ENCODE results near the gene CIB2. TPM values are rescaled to one million over a fixed set of nuclear protein-coding genes. Genes with fewer than 3 reads are reported as not detected.

Gene CIB2
- total and polyA plus RNA-seq, 4 donors = 18.2 to 81.4 (median 46.5) TPM

- DNase-seq (ENCODE audit: low read depth in 4 of 6, low spot score in 6 of 6) = no peak
- no peak overlapping the region for H3K4me3 ChIP-seq (ENCODE audit: low read depth, low read length)
- no peaks in the 10 kb centered on the region for H3K36me3 ChIP-seq (ENCODE audit: control insufficient read depth, insufficient read depth, low read length)
- peak overlapping the region; percentile 57 for H3K27ac ChIP-seq (ENCODE audit: low read depth, low read length)
- no peaks in the 10 kb centered on the region for H3K9me3 ChIP-seq (ENCODE audit: control insufficient read depth, insufficient read depth, low read length)
- peaks cover 38% of the 10 kb centered on the region for H3K4me1 ChIP-seq (ENCODE audit: control insufficient read depth, insufficient read depth, low read length)
- no peaks in the 10 kb centered on the region for H3K27me3 ChIP-seq (ENCODE audit: control insufficient read depth, insufficient read depth, low read length)
Measured at GRCh38 chr15:78063217-78063616, 68.0 kb downstream of the CIB2 start.

- peak in 2 of 6 donors; percentile 44 to 50 for DNase-seq (ENCODE audit: low read depth in 4 of 6, low spot score in 6 of 6)
- H3K36me3 ChIP-seq (ENCODE audit: control insufficient read depth, insufficient read depth, low read length) = no peaks in the 10 kb centered on the region
- H3K4me1 ChIP-seq (ENCODE audit: control insufficient read depth, insufficient read depth, low read length) = peaks cover 35% of the 10 kb centered on the region
- no peaks in the 10 kb centered on the region for H3K9me3 ChIP-seq (ENCODE audit: control insufficient read depth, insufficient read depth, low read length)
- WGBS (ENCODE audit: insufficient coverage) = 15% methylated on average over 3 of the region's 6 CpGs
- peak overlapping the region; percentile 21 for H3K4me3 ChIP-seq (ENCODE audit: low read depth, low read length)
- peak overlapping the region; percentile 79 for H3K27ac ChIP-seq (ENCODE audit: low read depth, low read length)
- H3K27me3 ChIP-seq (ENCODE audit: control insufficient read depth, insufficient read depth, low read length) = no peaks in the 10 kb centered on the region
Measured at GRCh38 chr15:78061963-78062427, 69.2 kb downstream of the CIB2 start.

- Histone ChIP-seq H3K4me1 (ENCODE audit: control insufficient read depth, insufficient read depth, low read length) (peaks cover 36% of the 10 kb centered on the region), H3K4me3 (ENCODE audit: low read depth, low read length) (no peak overlapping the region), H3K9me3 (ENCODE audit: control insufficient read depth, insufficient read depth, low read length) (no peaks in the 10 kb centered on the region), H3K36me3 (ENCODE audit: control insufficient read depth, insufficient read depth, low read length) (no peaks in the 10 kb centered on the region), H3K27ac (ENCODE audit: low read depth, low read length) (no peak overlapping the region), H3K27me3 (ENCODE audit: control insufficient read depth, insufficient read depth, low read length) (no peaks in the 10 kb centered on the region)
- DNase-seq (ENCODE audit: low read depth in 4 of 6, low spot score in 6 of 6) = no peak
- WGBS (ENCODE audit: insufficient coverage) = 91% methylated on average over 3 of the region's 5 CpGs
Measured at GRCh38 chr15:78060232-78060631, 71.0 kb downstream of the CIB2 start.

- peak in 1 of 6 donors; percentile 30 for DNase-seq (ENCODE audit: low read depth in 4 of 6, low spot score in 6 of 6)
- H3K27ac ChIP-seq (ENCODE audit: low read depth, low read length) = no peak overlapping the region
- H3K4me3 ChIP-seq (ENCODE audit: low read depth, low read length) = no peak overlapping the region
- H3K9me3 ChIP-seq (ENCODE audit: control insufficient read depth, insufficient read depth, low read length) = no peaks in the 10 kb centered on the region
- H3K36me3 ChIP-seq (ENCODE audit: control insufficient read depth, insufficient read depth, low read length) = no peaks in the 10 kb centered on the region
- 85% methylated on average over 3 of the region's 3 CpGs for whole genome bisulfite sequencing (ENCODE audit: insufficient coverage)
- no peaks in the 10 kb centered on the region for H3K27me3 ChIP-seq (ENCODE audit: control insufficient read depth, insufficient read depth, low read length)
- H3K4me1 ChIP-seq (ENCODE audit: control insufficient read depth, insufficient read depth, low read length) = peaks cover 37% of the 10 kb centered on the region
Measured at GRCh38 chr15:78059110-78059839, 72.0 kb downstream of the CIB2 start.

GRCh38 chr15:78058401-78058935 lies 72.8 kb downstream of the CIB2 start:
- H3K36me3 ChIP-seq (ENCODE audit: control insufficient read depth, insufficient read depth, low read length) = peaks cover 4% of the 10 kb centered on the region
- H3K4me3 ChIP-seq (ENCODE audit: low read depth, low read length) = no peak overlapping the region
- H3K9me3 ChIP-seq (ENCODE audit: control insufficient read depth, insufficient read depth, low read length) = no peaks in the 10 kb centered on the region
- no peaks in the 10 kb centered on the region for H3K27me3 ChIP-seq (ENCODE audit: control insufficient read depth, insufficient read depth, low read length)
- no peak overlapping the region for H3K27ac ChIP-seq (ENCODE audit: low read depth, low read length)
- 88% methylated on average over 10 of the region's 10 CpGs for WGBS (ENCODE audit: insufficient coverage)
- peaks cover 37% of the 10 kb centered on the region for H3K4me1 ChIP-seq (ENCODE audit: control insufficient read depth, insufficient read depth, low read length)
- no peak for DNase-seq (ENCODE audit: low read depth in 4 of 6, low spot score in 6 of 6)

GRCh38 chr15:78057803-78058202 lies 73.4 kb downstream of the CIB2 start:
- no peak for DNase-seq (ENCODE audit: low read depth in 4 of 6, low spot score in 6 of 6)
- H3K27ac ChIP-seq (ENCODE audit: low read depth, low read length) = no peak overlapping the region

GRCh38 chr15:78056714-78057269 lies 74.5 kb downstream of the CIB2 start:
- Histone ChIP-seq H3K4me1 (ENCODE audit: control insufficient read depth, insufficient read depth, low read length) (peaks cover 42% of the 10 kb centered on the region), H3K27ac (ENCODE audit: low read depth, low read length) (peak overlapping the region; percentile 21), H3K36me3 (ENCODE audit: control insufficient read depth, insufficient read depth, low read length) (peaks cover 5% of the 10 kb centered on the region), H3K9me3 (ENCODE audit: control insufficient read depth, insufficient read depth, low read length) (no peaks in the 10 kb centered on the region), H3K27me3 (ENCODE audit: control insufficient read depth, insufficient read depth, low read length) (no peaks in the 10 kb centered on the region), H3K4me3 (ENCODE audit: low read depth, low read length) (no peak overlapping the region)
- DNase-seq (ENCODE audit: low read depth in 4 of 6, low spot score in 6 of 6) = peak in 2 of 6 donors; percentile 18 to 27
- WGBS (ENCODE audit: insufficient coverage) = 0% methylated on average over 1 of the region's 2 CpGs

More at GRCh38 chr15:78057803-78058202, 73.4 kb downstream of the CIB2 start:
- Histone ChIP-seq H3K36me3 (ENCODE audit: control insufficient read depth, insufficient read depth, low read length) (peaks cover 5% of the 10 kb centered on the region), H3K4me1 (ENCODE audit: control insufficient read depth, insufficient read depth, low read length) (peaks cover 41% of the 10 kb centered on the region), H3K9me3 (ENCODE audit: control insufficient read depth, insufficient read depth, low read length) (no peaks in the 10 kb centered on the region), H3K27me3 (ENCODE audit: control insufficient read depth, insufficient read depth, low read length) (no peaks in the 10 kb centered on the region), H3K4me3 (ENCODE audit: low read depth, low read length) (no peak overlapping the region)
- WGBS (ENCODE audit: insufficient coverage) = no CpG with 5 or more reads among the region's 5 CpGs

GRCh38 chr15:78055919-78056713 lies 75.1 kb downstream of the CIB2 start:
- Histone ChIP-seq H3K4me1 (ENCODE audit: control insufficient read depth, insufficient read depth, low read length) (peaks cover 43% of the 10 kb centered on the region), H3K27ac (ENCODE audit: low read depth, low read length) (peak overlapping the region; percentile 21), H3K36me3 (ENCODE audit: control insufficient read depth, insufficient read depth, low read length) (peaks cover 5% of the 10 kb centered on the region), H3K27me3 (ENCODE audit: control insufficient read depth, insufficient read depth, low read length) (no peaks in the 10 kb centered on the region), H3K4me3 (ENCODE audit: low read depth, low read length) (no peak overlapping the region), H3K9me3 (ENCODE audit: control insufficient read depth, insufficient read depth, low read length) (no peaks in the 10 kb centered on the region)
- WGBS (ENCODE audit: insufficient coverage) = 57% methylated on average over 2 of the region's 2 CpGs
- no peak for DNase-seq (ENCODE audit: low read depth in 4 of 6, low spot score in 6 of 6)

GRCh38 chr15:78054966-78055365 lies 76.3 kb downstream of the CIB2 start:
- Histone ChIP-seq H3K4me1 (ENCODE audit: control insufficient read depth, insufficient read depth, low read length) (peaks cover 47% of the 10 kb centered on the region), H3K36me3 (ENCODE audit: control insufficient read depth, insufficient read depth, low read length) (peaks cover 5% of the 10 kb centered on the region), H3K27ac (ENCODE audit: low read depth, low read length) (no peak overlapping the region), H3K9me3 (ENCODE audit: control insufficient read depth, insufficient read depth, low read length) (no peaks in the 10 kb centered on the region), H3K4me3 (ENCODE audit: low read depth, low read length) (no peak overlapping the region), H3K27me3 (ENCODE audit: control insufficient read depth, insufficient read depth, low read length) (no peaks in the 10 kb centered on the region)
- no peak for DNase-seq (ENCODE audit: low read depth in 4 of 6, low spot score in 6 of 6)
- WGBS (ENCODE audit: insufficient coverage) = no CpG with 5 or more reads among the region's 1 CpG

Measured in spinal cord (tissue), 10 donors.